HG03139 (cell line): ENCODE results near the gene PABPC1L.

Source experiments
- ATAC-seq: cut with Tn5 transposase; IDR thresholded peaks from one replicate; pipeline ENCODE4 v1.9.1; 2021; ENCODE audit not compliant: unreplicated experiment

Gene PABPC1L

DNA sequence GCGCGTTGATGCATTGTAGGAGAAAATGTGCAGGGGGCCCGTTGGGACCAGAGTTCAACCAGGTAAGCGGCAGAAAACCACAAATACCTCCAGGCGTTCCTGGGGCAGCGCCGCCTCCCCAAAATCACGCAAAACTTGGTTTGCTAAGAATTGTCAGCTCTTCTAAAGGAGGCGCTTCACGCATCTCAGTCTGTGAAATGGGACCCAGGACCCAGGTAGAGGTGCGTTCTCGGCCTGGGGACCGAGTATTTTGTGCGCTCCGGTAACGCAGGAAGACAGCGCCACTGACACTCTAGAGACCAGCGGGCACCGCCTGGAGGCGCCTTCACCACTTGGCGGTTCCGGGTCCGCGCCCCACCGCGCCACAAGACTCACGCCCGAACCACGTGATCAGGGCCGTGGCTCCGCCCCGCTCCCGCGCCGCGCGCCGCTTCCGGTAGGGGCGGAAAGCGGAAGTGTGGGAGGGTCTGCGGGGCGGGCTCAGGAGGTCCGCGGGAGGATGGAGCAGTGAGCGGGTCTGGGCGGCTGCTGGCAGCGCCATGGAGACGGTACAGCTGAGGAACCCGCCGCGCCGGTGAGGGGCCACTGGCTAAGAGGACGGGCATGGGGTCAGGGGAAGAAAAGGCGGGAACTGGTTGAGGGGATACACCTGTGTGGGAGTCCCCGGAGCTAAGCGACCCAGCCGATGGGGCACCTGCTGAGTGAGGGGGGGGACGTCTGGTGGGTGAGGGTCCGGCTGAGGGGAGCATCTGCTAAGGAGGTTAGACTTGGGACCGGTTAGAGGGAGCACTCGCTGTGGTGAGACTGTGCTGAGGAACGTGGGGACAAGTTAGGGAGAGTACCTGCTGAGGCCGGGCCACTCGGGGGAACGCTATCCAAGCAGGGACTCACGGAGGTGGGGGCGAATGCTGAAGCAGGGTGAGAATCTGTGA lies 56.4 kb downstream of the PABPC1L start, which contains the start of gene STK4:
Gene STK4 (plus strand): TSS at position 483 of the 932 bp plus-strand sequence. CDS start 57 bp downstream, at position 540.
- ATAC-seq, result peak; percentile 58

- ATAC-seq, result no peak
Measured at GRCh38 chr20:44967207-44967807, 57.4 kb downstream of the PABPC1L start.

GRCh38 chr20:44969300-44969894 lies 59.5 kb downstream of the PABPC1L start:
- no peak for ATAC-seq

GRCh38 chr20:44970243-44970757 lies 60.4 kb downstream of the PABPC1L start:
- no peak for ATAC-seq

DNA sequence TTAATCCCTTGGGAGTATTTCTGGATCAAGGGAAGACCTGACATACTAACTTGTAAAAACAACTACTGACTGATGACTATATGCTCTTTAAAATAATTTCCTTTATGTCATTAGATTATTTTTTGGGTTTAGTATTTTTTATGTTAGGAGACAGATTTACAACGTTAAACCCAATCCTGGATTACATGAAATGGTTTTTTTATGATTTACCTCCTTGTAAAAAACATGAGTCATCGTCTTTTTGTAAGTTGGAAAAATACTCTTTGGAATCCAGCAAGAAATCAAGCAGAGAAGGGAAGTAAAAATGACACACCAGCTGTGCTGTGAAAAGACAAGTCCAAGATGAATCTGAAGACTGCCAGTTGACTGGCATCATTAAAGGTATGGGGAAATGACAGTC lies 63.2 kb downstream of the PABPC1L start:
- no peak for ATAC-seq

GRCh38 chr20:44976698-44977097 lies 66.8 kb downstream of the PABPC1L start:
- ATAC-seq, result no peak

- ATAC-seq, result peak; percentile 83
Measured at GRCh38 chr20:44979090-44979621, 69.3 kb downstream of the PABPC1L start.

- no peak for ATAC-seq
Measured at GRCh38 chr20:44981736-44982406, 72.0 kb downstream of the PABPC1L start.

DNA sequence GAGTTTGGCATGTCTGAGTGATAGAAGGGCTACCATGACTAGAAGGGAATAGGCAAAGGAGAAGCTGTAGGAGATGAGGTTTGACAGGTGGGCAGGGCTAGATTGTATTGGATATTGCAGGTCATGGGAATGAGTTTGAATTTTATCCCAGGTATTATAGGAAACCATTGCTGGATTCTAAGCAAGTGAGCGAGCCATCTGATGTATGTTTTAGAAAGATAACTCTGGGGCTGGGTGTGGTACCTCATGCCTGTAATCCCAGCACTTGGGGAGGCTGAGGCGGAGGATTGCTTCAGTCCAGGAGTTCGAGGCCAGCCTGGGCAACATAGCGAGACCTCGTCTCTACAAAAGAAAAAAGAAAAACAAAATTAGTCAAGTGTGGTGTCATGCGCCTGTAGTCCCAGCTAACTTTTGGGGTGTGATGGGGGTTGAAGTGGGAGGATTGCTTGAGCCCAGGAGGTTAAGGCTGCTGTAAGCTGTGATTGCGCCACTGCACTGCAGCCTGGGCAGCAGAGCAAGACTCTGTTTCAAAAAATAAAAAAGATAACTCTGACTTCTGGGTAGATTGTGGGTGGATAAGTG lies 73.3 kb downstream of the PABPC1L start:
- ATAC-seq, result no peak

- ATAC-seq, result no peak
Measured at GRCh38 chr20:44988631-44989171, 78.8 kb downstream of the PABPC1L start.
